ENCODE results near the gene CATSPERZ. TPM values are rescaled to one million over a fixed set of nuclear protein-coding genes. Genes with fewer than 3 reads are reported as not detected.

The CATSPERZ gene
- total and polyA plus RNA-seq, 2 donors: 0.19 to 0.78 TPM

- no peaks in the 10 kb centered on the region for H3K9me3 ChIP-seq (ENCODE audit: control insufficient read depth in 2 of 2, insufficient read depth in 1 of 2, low read length in 1 of 2)
- no peaks in the 10 kb centered on the region for H3K27me3 ChIP-seq (ENCODE audit: control insufficient read depth in 2 of 2, insufficient read depth in 1 of 2, low read length in 1 of 2)
- H3K4me1 ChIP-seq (ENCODE audit: control insufficient read depth in 2 of 2, insufficient read depth in 2 of 2, low read length in 2 of 2): peaks cover 4 to 10% of the 10 kb centered on the region in 2 donors
- H3K27ac ChIP-seq (ENCODE audit: low read depth in 1 of 2, low read length in 1 of 2): no peak overlapping the region
- peaks cover 25 to 47% of the 10 kb centered on the region in 2 donors for H3K36me3 ChIP-seq (ENCODE audit: control insufficient read depth in 2 of 2, insufficient read depth in 2 of 2, low read length in 1 of 2)
- DNase-seq (ENCODE audit: low read depth in 6 of 9, low spot score in 9 of 9): no peak
- H3K4me3 ChIP-seq (ENCODE audit: low read length in 2 of 2): no peak overlapping the region
- 93% methylated on average over 18 of the region's 18 CpGs for WGBS
Measured at GRCh38 chr11:64351136-64351631, 51.0 kb downstream of the CATSPERZ start.

- H3K36me3 ChIP-seq (ENCODE audit: control insufficient read depth in 2 of 2, insufficient read depth in 2 of 2, low read length in 1 of 2): peaks cover 27 to 52% of the 10 kb centered on the region in 2 donors
- H3K9me3 ChIP-seq (ENCODE audit: control insufficient read depth in 2 of 2, insufficient read depth in 1 of 2, low read length in 1 of 2): no peaks in the 10 kb centered on the region
- H3K27me3 ChIP-seq (ENCODE audit: control insufficient read depth in 2 of 2, insufficient read depth in 1 of 2, low read length in 1 of 2): no peaks in the 10 kb centered on the region
- no peak overlapping the region for H3K27ac ChIP-seq (ENCODE audit: low read depth in 1 of 2, low read length in 1 of 2)
- 97% methylated on average over 33 of the region's 33 CpGs for WGBS
- peaks cover 4 to 11% of the 10 kb centered on the region in 2 donors for H3K4me1 ChIP-seq (ENCODE audit: control insufficient read depth in 2 of 2, insufficient read depth in 2 of 2, low read length in 2 of 2)
- no peak overlapping the region for H3K4me3 ChIP-seq (ENCODE audit: low read length in 2 of 2)
- DNase-seq (ENCODE audit: low read depth in 6 of 9, low spot score in 9 of 9): no peak
Measured at GRCh38 chr11:64352099-64352994, 52.2 kb downstream of the CATSPERZ start.

GRCh38 chr11:64352995-64353714 lies 53.0 kb downstream of the CATSPERZ start:
- H3K4me3 ChIP-seq (ENCODE audit: low read length in 2 of 2): no peak overlapping the region
- H3K4me1 ChIP-seq (ENCODE audit: control insufficient read depth in 2 of 2, insufficient read depth in 2 of 2, low read length in 2 of 2): peaks cover 5 to 19% of the 10 kb centered on the region in 2 donors
- DNase-seq (ENCODE audit: low read depth in 6 of 9, low spot score in 9 of 9): no peak
- 96% methylated on average over 34 of the region's 34 CpGs for WGBS
- peaks cover 26 to 52% of the 10 kb centered on the region in 2 donors for H3K36me3 ChIP-seq (ENCODE audit: control insufficient read depth in 2 of 2, insufficient read depth in 2 of 2, low read length in 1 of 2)
- H3K27ac ChIP-seq (ENCODE audit: low read depth in 1 of 2, low read length in 1 of 2): no peak overlapping the region
- H3K9me3 ChIP-seq (ENCODE audit: control insufficient read depth in 2 of 2, insufficient read depth in 1 of 2, low read length in 1 of 2): no peaks in the 10 kb centered on the region
- no peaks in the 10 kb centered on the region for H3K27me3 ChIP-seq (ENCODE audit: control insufficient read depth in 2 of 2, insufficient read depth in 1 of 2, low read length in 1 of 2)

- H3K36me3 ChIP-seq (ENCODE audit: control insufficient read depth in 2 of 2, insufficient read depth in 2 of 2, low read length in 1 of 2): peaks cover 21 to 49% of the 10 kb centered on the region in 2 donors
- WGBS: 93% methylated on average over 20 of the region's 20 CpGs
- no peak overlapping the region for H3K4me3 ChIP-seq (ENCODE audit: low read length in 2 of 2)
- peaks cover 13 to 26% of the 10 kb centered on the region in 2 donors for H3K4me1 ChIP-seq (ENCODE audit: control insufficient read depth in 2 of 2, insufficient read depth in 2 of 2, low read length in 2 of 2)
- peaks cover 0 to 2% of the 10 kb centered on the region in 2 donors for H3K27me3 ChIP-seq (ENCODE audit: control insufficient read depth in 2 of 2, insufficient read depth in 1 of 2, low read length in 1 of 2)
- no peaks in the 10 kb centered on the region for H3K9me3 ChIP-seq (ENCODE audit: control insufficient read depth in 2 of 2, insufficient read depth in 1 of 2, low read length in 1 of 2)
- H3K27ac ChIP-seq (ENCODE audit: low read depth in 1 of 2, low read length in 1 of 2): no peak overlapping the region
- no peak for DNase-seq (ENCODE audit: low read depth in 6 of 9, low spot score in 9 of 9)
Measured at GRCh38 chr11:64353715-64354506, 53.8 kb downstream of the CATSPERZ start.

Other genes with a start within 250 kb of the CATSPERZ start
- 16.6 TPM for gene MACROD1, start 134.2 kb upstream of the CATSPERZ start, total RNA-seq
- 9.7 TPM for gene MACROD1, start 134.2 kb upstream of the CATSPERZ start, polyA plus RNA-seq
- 94.1 TPM for gene STIP1, start 114.2 kb upstream of the CATSPERZ start, total RNA-seq
- gene STIP1, start 114.2 kb upstream of the CATSPERZ start, polyA plus RNA-seq: 46.7 TPM
- 74.5 TPM for gene FERMT3, start 93.6 kb upstream of the CATSPERZ start, total RNA-seq
- gene FERMT3, start 93.6 kb upstream of the CATSPERZ start, polyA plus RNA-seq: 91.0 TPM
- 45.1 TPM for gene TRPT1, start 74.2 kb upstream of the CATSPERZ start, total RNA-seq
- gene TRPT1, start 74.2 kb upstream of the CATSPERZ start, polyA plus RNA-seq: 66.7 TPM
- gene NUDT22, start 74.1 kb upstream of the CATSPERZ start, total RNA-seq: 48.7 TPM
- 93.2 TPM for gene NUDT22, start 74.1 kb upstream of the CATSPERZ start, polyA plus RNA-seq
- 18.1 TPM for gene DNAJC4, start 69.8 kb upstream of the CATSPERZ start, total RNA-seq
- gene DNAJC4, start 69.8 kb upstream of the CATSPERZ start, polyA plus RNA-seq: 134 TPM
- 16.0 TPM for gene VEGFB, start 65.8 kb upstream of the CATSPERZ start, total RNA-seq
- gene VEGFB, start 65.8 kb upstream of the CATSPERZ start, polyA plus RNA-seq: 70.2 TPM
- 45.0 TPM for gene FKBP2, start 59.3 kb upstream of the CATSPERZ start, total RNA-seq
- 128 TPM for gene FKBP2, start 59.3 kb upstream of the CATSPERZ start, polyA plus RNA-seq
- gene PPP1R14B, start 53.4 kb upstream of the CATSPERZ start, total RNA-seq: 106 TPM
- gene PPP1R14B, start 53.4 kb upstream of the CATSPERZ start, polyA plus RNA-seq: 105 TPM
- gene PLCB3, start 48.8 kb upstream of the CATSPERZ start, total RNA-seq: 5.8 TPM
- gene PLCB3, start 48.8 kb upstream of the CATSPERZ start, polyA plus RNA-seq: 7.3 TPM
- gene BAD, start 15.7 kb upstream of the CATSPERZ start, total RNA-seq: 65.8 TPM
- gene BAD, start 15.7 kb upstream of the CATSPERZ start, polyA plus RNA-seq: 64.1 TPM
- gene GPR137, start 14.5 kb upstream of the CATSPERZ start, total RNA-seq: 7.3 TPM
- gene GPR137, start 14.5 kb upstream of the CATSPERZ start, polyA plus RNA-seq: 18.5 TPM
- not detected for gene KCNK4, start 9.1 kb upstream of the CATSPERZ start, total RNA-seq
- not detected for gene KCNK4, start 9.1 kb upstream of the CATSPERZ start, polyA plus RNA-seq
- gene ESRRA, start 5.2 kb downstream of the CATSPERZ start, total RNA-seq: 20.5 TPM
- gene ESRRA, start 5.2 kb downstream of the CATSPERZ start, polyA plus RNA-seq: 48.0 TPM
- gene TRMT112, start 17.2 kb downstream of the CATSPERZ start, total RNA-seq: 353 TPM
- gene TRMT112, start 17.2 kb downstream of the CATSPERZ start, polyA plus RNA-seq: 294 TPM
- gene PRDX5, start 17.8 kb downstream of the CATSPERZ start, total RNA-seq: 222 TPM
- gene PRDX5, start 17.8 kb downstream of the CATSPERZ start, polyA plus RNA-seq: 286 TPM
- 26.9 TPM for gene CCDC88B, start 39.8 kb downstream of the CATSPERZ start, total RNA-seq
- gene CCDC88B, start 39.8 kb downstream of the CATSPERZ start, polyA plus RNA-seq: 480 TPM
- gene RPS6KA4, start 58.8 kb downstream of the CATSPERZ start, total RNA-seq: 17.8 TPM
- 24.6 TPM for gene RPS6KA4, start 58.8 kb downstream of the CATSPERZ start, polyA plus RNA-seq

Measured in thymus (tissue), 11 donors.